HG02970 (cell line): ENCODE results near the gene DPH1.
A peak's percentile ranks its signal among the peaks of the same experiment; 100 is the strongest.

Experiments used
- ATAC-seq: cut with Tn5 transposase; IDR thresholded peaks from one replicate; pipeline ENCODE4 v1.9.1; 2021; ENCODE audit warnings: mild to moderate bottlenecking, moderate library complexity, moderate number of reproducible peaks; ENCODE audit not compliant: unreplicated experiment, low FRiP score

DPH1 gene

GRCh38 chr17:2074919-2075318 lies 45.0 kb downstream of the DPH1 start:
- no peak for ATAC-seq

- no peak for ATAC-seq
These were observed 45.6 kb downstream of the DPH1 start for GRCh38 chr17:2075336-2076086.

- no peak for ATAC-seq
These were observed 46.4 kb downstream of the DPH1 start for GRCh38 chr17:2076087-2076984.

GRCh38 chr17:2077040-2077439 lies 47.1 kb downstream of the DPH1 start:
- ATAC-seq = no peak

DNA sequence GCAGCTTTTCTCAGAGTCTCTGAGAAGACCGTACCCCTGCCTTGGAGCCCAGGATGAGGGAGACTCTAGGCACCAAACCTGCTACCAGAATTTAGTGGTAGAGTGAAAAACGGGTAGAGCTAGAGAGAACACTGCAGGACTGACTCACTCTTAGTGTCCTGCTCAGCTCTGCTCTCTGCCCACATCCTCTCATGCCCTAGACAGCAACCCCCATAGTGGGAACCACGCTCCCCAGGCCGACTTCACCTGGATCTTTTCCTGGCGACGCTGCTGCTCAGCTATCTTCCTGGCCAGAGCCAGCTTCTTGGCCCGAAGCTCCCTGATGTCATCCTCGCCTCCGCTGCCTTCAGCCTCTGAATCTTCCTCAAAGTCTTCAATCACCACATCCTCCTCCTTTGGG lies 51.6 kb downstream of the DPH1 start:
- ATAC-seq = no peak

DNA sequence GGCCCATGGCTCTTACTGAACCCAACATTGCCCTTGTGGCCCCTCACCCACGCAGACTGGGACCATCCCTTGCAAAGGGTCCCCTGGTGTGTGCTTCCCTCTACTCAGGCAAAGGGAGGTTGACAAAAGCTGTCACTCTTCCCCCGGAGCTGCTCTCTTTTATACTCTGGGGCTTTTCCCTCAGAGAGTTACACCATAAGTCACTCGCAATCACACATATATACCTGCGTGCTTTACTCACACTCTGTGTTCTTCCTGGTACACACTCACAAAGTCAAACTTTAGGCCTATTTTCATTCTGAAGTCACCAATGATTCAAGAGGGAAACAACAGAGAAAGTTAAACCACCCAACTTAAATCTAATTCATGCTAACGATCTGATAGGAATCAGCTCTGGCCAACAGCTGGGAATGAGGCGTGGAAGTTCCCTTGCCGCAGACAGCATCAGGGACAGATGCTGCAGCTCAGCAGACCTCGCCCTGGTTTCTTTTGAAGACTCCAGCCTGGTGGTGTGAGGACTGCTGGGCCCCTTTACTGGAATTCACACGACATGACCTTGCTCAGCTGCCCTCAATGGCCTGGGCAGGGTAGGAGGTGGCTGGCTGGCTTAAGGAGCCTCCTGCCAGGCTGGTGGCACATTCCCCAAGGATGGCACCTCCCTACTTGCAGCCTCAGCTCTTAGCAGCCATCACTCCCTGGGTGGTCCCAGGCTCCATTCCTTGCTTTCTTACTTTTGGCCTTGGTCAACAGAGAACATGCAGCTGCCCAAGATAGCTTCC lies 52.2 kb downstream of the DPH1 start:
- ATAC-seq = no peak

GRCh38 chr17:2083613-2084035 lies 53.7 kb downstream of the DPH1 start:
- ATAC-seq = no peak

GRCh38 chr17:2084036-2084765 lies 54.2 kb downstream of the DPH1 start:
- ATAC-seq = no peak

DNA sequence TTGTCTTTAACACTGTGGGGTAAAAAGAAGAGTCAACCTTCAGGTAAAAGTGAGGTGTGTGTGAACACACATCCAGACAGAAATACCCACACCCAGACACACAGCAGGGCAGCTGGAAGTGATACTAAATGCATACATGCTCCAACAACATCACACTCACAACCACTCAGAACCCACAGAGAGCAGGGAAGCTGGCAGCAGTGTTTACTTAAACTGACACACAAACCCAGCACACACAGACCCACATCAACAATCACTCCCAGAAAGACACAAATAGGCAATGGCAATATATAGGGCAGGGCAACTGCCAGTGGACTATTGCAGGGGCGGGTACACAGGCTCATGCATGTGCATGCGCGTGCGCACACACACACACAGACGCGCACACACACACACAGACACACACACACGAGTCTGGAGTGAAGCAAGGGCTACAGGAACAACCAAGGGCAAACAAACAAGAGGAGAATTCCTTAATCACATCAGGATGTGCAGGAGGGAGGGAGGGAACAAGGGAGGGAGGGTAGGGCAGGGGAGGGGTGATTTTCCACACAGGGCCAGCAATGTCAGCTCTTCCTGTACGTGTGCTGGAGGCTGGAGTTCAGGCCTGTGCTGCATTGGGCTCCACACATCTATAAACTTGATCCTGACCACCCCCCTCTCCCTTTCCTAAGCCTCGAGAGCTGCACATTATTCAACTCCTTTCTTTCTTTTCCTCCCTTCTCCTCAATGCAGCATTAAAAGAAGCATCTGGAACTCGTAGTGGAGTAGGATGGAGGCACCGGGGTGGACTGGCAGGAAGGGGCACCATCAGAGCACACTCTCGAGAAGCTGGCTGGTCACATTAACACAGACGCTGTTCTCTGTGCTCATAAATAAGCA lies 55.1 kb downstream of the DPH1 start:
- ATAC-seq = no peak

GRCh38 chr17:2085648-2085949 lies 55.6 kb downstream of the DPH1 start:
- ATAC-seq = no peak

- no peak for ATAC-seq
These were observed 56.4 kb downstream of the DPH1 start for GRCh38 chr17:2086306-2086705.

DNA sequence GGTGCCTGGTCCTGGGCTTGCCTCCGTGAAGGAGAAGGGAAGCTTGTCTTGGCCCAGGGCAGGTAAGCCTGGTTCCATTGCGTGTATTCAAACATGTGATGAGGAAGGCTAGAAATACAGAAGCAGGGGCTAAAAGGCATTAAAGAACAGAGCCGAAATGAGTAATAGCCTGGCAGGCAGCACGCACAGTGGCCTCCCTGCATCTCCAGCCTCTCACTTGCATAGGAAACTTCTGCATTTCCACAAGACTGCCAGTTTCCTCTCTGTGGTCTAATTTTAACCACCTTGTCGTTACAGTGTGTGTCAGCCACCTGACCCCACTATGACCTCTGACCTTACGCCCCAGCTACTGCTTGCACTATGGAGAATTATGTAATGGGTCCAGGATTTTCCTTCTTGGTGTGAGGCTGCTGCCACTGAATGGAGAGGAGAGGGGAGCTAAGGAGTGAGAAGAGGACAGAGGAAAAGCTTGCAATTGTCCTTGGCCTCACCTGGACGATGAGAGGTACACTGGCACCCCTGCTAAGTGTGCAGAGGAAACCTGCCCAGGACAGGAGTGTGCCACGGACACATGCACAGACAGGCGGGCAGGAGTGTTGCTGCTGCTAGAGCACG lies 57.8 kb downstream of the DPH1 start:
- ATAC-seq = peak; percentile 34

DNA sequence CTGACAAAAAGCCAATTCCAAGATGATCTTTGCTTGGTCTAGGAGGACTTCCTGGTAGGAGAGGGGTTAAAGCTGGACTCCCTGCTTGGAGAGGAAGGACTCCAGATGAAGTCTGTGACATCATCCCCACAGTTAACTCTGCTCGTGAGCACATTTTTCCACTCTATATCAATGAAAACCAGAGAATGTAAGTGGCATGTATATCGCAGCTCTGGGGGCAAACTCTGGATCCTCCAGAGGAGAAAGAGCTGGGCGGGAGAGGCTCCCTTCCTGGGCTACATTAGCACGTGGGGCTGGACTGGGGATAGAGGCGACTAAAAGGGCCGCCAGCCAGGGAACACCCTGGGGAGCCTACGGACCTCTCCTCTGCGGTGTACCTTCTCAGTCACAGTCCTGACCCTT lies 59.1 kb downstream of the DPH1 start:
- ATAC-seq = peak; percentile 28

GRCh38 chr17:2090210-2090641 lies 60.3 kb downstream of the DPH1 start:
- no peak for ATAC-seq

- ATAC-seq = no peak
These were observed 61.0 kb downstream of the DPH1 start for GRCh38 chr17:2090804-2091534.

DNA sequence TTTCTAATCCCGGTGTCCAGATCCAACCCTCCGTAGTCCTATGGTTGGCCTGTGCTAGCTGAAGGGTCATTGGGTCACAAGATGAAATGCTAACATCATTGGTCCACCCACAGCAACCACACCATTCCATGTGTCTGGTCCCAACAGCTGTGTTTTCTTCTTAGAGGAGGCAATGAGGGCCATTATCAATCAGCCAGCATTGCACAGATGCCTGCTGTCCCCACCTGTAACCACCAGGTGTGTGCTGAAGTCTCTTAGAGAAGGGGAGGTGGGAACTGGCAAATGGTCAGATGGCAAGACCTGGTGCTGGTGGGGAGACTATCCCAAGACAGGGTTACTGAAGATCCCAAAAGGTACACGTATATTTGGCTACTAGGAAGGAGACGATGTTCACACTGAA lies 62.3 kb downstream of the DPH1 start:
- no peak for ATAC-seq

- no peak for ATAC-seq
These were observed 63.4 kb downstream of the DPH1 start for GRCh38 chr17:2093349-2093748.
